HG02943 (cell line): ENCODE results near the gene MBD2.
"Not testable (repeated sequence)": the region's sequence is repeated elsewhere in the genome, so short reads cannot be mapped to it uniquely, and the experiment has no call there.

Source experiments
- ATAC-seq: cut with Tn5 transposase; IDR thresholded peaks from one replicate; pipeline ENCODE4 v1.9.1; 2021; ENCODE audit warnings: mild to moderate bottlenecking, low read depth, moderate library complexity; ENCODE audit not compliant: unreplicated experiment

Gene MBD2

DNA sequence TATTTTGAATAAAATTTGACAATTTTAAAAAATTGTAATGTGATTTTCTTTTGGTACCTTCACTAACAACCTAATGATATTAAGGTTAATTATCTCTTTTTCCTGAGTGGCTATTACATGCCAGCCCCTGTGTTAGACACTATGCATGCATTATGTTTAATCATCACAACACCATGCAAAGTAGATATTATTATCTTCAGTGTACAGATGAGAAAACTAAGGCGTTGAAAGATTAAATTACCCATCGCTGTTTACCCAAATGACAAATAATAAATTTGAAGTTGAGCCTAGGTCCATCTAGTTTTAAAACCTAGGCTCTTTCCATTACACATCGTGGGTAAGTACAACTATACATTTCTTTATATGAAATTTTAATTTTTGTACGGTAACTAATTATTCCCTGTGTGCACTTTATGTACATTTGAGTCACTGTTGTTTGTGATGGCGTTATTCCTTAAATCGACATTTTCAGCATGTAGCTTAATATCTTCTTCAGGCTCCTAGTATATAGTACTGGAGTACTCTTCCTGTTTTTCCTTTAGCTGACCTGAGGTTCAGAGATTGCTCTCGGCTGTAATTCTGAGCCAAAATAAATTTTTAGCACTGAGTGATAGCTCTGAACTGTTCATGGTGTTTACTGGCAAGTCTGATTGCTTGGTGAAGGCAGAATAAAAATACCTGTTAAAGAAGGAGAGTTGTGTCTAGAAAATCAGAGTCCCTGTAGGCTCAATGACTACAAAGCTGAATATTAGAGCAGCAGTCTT is 13.9 kb upstream of the MBD2 start:
- ATAC-seq: no peak

DNA sequence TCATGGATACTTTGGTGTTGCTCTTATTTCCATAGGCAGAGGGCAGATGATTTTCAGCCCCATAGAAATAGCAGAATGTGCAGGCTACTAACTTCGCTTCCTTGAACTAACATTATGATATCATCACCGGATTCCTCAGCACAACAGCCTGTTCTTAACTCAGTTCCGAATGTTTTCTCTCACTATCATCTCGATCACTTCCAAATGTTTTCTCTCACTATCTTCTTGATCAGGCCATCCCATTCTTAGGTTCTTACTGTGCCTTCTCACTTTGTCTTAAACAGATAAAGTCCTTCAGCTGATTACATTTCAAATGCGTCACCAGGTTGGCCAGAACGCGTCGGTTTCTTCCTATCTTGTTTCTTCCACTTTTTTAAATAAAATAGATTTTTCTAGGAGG is 11.4 kb upstream of the MBD2 start:
- no peak for ATAC-seq

DNA sequence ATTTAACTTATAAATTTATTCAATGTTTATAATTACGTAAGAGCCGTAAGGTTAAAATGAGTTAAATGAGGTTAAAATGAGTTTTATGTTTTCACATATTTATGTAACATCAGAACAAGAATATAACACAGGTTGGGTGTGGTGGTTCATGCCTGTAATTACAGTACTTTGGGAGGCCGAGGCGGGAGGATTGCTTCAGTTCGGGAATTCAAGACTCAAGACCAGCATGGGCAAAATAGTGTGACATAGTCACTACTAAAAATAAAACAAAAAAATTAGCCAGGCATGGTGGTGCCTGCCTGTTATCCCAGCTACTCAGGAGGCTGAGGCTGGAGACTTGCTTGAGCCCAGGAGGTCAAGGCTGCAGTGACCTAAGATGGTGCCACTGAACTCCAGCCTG is 9.3 kb upstream of the MBD2 start:
- no peak for ATAC-seq

GRCh38 chr18:54233228-54233625 is 8.8 kb upstream of the MBD2 start:
- ATAC-seq: no peak

GRCh38 chr18:54232485-54233227 is 8.2 kb upstream of the MBD2 start:
- ATAC-seq: no peak

DNA sequence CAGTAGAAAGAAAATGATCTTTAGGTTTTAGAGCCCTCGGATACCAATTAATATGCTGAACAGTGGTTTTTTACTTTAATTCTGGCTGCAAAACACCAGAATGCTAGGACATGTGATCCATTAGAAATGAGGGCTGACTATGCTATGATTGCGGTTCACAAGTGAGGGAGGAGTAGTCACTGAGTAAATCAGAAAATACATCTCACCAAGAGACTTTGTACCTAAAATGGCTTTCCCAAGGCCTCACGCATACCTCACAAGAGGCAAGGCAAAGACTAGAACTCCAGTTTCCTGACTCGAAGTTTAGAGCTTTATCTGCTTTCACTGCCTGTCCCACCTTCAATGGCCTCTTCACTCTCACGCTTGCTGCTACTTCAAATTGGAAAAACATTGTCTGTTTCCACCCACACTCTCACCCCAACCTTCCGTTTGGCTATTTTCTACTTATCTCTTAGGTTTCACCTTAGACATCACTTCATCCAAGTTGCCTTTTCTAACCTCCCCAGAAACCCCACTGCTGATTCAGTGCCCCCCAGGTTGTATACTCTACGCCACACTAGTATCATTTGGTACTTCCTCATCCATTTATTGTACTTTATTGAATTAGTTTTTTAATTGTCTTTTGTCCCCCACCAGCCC is 5.1 kb upstream of the MBD2 start:
- ATAC-seq: no peak

GRCh38 chr18:54228364-54228763 is 3.9 kb upstream of the MBD2 start:
- no peak for ATAC-seq

GRCh38 chr18:54223568-54224241 is 764 bp downstream of the MBD2 start:
- ATAC-seq: peak; percentile 19

GRCh38 chr18:54222922-54223567 is 1.4 kb downstream of the MBD2 start:
- peak; percentile 36 for ATAC-seq

- no peak for ATAC-seq
Measured at GRCh38 chr18:54220406-54220805, 4.1 kb downstream of the MBD2 start.

GRCh38 chr18:54218803-54219202 is 5.7 kb downstream of the MBD2 start:
- not testable (repeated sequence) for ATAC-seq

DNA sequence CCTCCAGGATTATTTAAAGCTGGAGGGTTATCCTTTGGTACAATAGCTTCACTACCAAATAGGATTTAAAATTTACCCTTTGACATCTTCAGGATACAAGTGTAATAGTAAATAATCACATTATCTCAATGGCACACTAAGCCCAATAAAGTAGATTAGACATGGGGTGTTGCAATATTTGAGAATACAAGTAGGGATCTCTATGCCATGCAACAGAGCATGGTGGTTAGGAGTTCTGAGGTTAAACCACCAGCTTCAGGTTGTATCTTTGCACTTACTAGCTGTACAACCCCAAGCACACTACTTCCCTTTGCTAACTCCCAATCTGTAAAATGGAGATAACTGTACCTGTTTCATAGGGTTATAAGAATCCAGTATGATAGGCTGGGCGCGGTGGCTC is 6.2 kb downstream of the MBD2 start:
- no peak for ATAC-seq

GRCh38 chr18:54217624-54218023 is 6.8 kb downstream of the MBD2 start:
- ATAC-seq: no peak

DNA sequence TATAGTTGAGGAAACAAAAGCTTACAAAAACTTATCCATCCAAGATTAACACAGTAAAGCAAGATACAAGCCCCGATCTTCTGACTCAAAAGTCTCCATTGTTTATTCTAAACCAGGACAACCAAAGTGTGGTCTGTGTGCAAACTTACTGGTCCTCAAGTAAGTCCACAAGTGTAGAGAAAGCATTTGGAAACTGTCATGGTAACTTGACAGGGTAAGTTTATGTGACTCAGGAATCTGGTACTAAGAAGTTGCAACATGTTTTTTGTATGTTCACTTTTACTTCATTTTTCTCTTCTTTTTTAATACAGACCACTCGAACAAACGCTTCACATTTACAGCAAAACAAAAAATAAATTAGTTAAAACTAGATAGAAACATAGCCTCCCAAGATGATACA is 9.4 kb downstream of the MBD2 start:
- no peak for ATAC-seq

DNA sequence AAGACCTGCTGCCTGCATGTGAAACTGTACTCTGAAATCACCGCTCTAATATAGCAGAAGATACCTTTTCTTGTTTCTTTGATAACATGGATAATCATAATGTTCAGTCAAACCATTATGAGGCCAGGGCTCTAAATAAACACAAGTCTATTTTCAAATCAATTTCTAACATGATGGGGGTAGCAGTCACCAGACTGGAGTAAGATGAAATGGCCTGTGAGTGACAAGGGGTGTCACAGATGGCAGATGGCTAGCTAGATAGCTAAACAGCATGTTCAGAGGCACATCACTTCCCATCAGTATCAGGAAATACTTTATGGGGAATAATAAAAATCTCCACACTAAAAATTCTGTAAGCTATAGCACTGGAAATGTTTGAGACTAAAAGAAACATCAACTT is 14.0 kb downstream of the MBD2 start:
- no peak for ATAC-seq

DNA sequence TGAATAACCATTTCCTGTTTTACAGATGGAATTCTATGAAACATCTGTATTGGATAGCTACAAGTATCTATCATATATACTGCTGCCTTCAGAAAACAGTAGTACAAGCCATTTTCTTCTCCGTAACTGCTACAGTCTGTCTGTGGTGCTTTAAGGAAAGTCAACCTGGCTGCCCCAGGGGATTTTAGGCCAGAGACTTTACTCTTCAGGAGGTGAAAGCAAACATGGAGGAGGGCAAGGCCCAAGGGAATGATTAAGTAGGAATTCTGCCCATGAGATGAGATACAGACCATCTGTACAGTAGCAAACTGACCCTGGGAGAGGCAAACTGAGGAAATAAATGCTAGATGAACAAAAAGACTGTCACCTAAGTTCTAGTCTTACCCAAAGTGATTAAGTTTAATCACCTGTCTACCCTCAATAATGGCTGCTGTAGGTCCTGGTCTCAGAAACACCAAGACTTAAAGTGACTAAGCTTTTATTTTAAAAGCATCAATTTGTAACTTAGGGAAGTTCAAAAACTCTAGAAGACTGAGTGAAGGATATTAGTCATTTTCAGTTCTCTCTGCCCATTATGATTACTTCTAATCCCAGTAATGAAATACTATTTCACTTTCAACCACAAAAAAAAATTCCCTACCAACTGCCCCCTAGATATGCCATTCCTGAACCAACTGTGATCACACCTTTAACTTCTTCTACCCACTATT is 14.8 kb downstream of the MBD2 start:
- peak; percentile 74 for ATAC-seq

DNA sequence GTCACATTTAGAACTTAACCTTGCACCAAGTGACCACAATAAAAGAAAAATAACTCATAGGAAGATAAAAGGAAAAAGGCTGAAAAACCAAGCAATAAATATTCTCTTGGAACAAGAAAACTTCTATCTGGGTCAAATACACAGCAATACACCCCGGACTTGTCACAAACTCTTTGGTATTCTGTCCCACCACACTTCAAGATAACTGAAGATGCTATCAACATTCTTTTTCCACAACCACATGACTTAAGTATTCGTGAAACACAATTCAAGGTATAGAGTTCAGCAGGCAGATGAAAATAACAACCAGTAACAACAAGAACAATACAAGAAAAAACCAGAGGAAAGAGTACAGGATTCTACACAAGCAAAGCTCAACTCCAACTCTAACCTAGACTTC is 18.0 kb downstream of the MBD2 start:
- ATAC-seq: no peak

DNA sequence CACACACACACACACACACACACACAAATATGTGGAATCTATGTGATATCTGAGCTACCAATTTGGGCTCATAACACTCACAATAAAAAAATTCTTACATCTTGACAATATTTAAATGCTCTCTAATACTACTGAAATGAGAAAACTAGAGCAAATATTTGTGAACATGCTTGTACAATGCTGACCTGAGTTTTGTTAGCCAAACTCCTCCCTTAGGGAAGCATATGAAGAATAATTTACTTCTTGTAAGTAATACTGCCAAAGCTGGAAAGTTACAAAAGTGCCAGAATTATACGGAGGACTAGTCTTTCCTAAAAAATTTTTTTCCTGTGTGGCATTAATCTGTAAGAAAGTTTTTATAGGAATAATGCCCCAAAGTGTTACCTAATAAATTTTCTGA is 18.5 kb downstream of the MBD2 start:
- ATAC-seq: no peak

- not testable (repeated sequence) for ATAC-seq
Measured at GRCh38 chr18:54205448-54205847, 19.0 kb downstream of the MBD2 start.

DNA sequence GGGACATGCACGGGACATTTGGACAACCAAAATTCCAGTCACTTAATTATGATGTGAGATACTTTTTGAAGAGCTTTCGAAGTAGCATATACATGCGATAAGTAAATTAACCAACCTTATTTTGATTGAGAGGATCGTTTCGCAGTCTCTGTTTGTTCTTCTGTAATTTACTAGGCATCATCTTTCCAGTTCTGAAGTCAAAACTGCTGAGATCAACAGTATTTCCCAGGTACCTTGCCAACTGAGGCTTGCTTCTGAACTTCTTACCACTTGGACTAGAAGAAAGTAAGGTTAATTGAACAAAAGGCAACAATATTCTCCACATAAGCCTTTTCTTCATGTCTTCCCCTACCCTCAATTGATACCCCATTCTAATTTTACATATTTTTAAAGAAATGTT is 19.6 kb downstream of the MBD2 start:
- ATAC-seq: no peak
